ENCODE data around the gene FERMT1. TPM values are rescaled to one million over a fixed set of nuclear protein-coding genes. Genes with fewer than 3 reads are reported as not detected.

FERMT1 gene
- total and polyA plus RNA-seq, 11 donors, result 0.06 to 2.4 (median 1.1) TPM; not detected in 1

- Histone ChIP-seq H3K9me3 (peaks cover 0 to 20% (median 2%) of the 10 kb centered on the region in 12 donors), H3K27me3 (no peaks in the 10 kb centered on the region), H3K36me3 (no peaks in the 10 kb centered on the region), H3K4me3 (no peak overlapping the region), H3K4me1 (no peaks in the 10 kb centered on the region), H3K27ac (no peak overlapping the region)
- no peak for DNase-seq
- TF ChIP-seq CTCF (IDR thresholded peaks at IDR 0.05) (no peak), POLR2A (IDR thresholded peaks at IDR 0.05) (no peak)
- WGBS, 4 donors, result 87 to 91% (median 89%) methylated on average over 7 of the region's 7 CpGs
- no peak for ATAC-seq
- intact Hi-C loops (cut with DNase I), result loop anchor here in 5 of 10 donors (10.0 kb wide), 1 partner anchor 1137 kb away; no protein-coding TSS in a partner anchor
These were observed 25.2 kb upstream of the FERMT1 start for GRCh38 chr20:6148073-6148472.

GRCh38 chr20:6142348-6142993 lies 19.6 kb upstream of the FERMT1 start:
- Histone ChIP-seq H3K4me3 (no peak overlapping the region), H3K27me3 (peaks cover 0 to 6% (median 0%) of the 10 kb centered on the region in 9 donors), H3K9me3 (peaks cover 0 to 20% (median 2%) of the 10 kb centered on the region in 12 donors), H3K36me3 (no peaks in the 10 kb centered on the region), H3K4me1 (no peaks in the 10 kb centered on the region), H3K27ac (no peak overlapping the region)
- TF ChIP-seq CTCF (IDR thresholded peaks at IDR 0.05) (peak; percentile 71 to 90 (median 84)), POLR2A (IDR thresholded peaks at IDR 0.05) (no peak)
- peak in 3 of 4 donors; percentile 60 to 63 (median 62) for ATAC-seq
- peak in 2 of 5 donors; percentile 28 to 34 for DNase-seq
- intact Hi-C loops (cut with DNase I), result loop anchor here in 8 of 10 donors (5.0 to 10.0 kb wide), 3 partner anchors 625 to 1145 kb away; partner anchors contain the start of gene BMP2 (in 1 of the 8)
- WGBS, 4 donors, result 2 to 3% (median 3%) methylated on average over 10 of the region's 10 CpGs

GRCh38 chr20:6140947-6141346 lies 18.1 kb upstream of the FERMT1 start:
- H3K4me3 ChIP-seq, result no peak overlapping the region
- TF ChIP-seq CTCF (IDR thresholded peaks at IDR 0.05) (peak in 1 of 12 donors; percentile 8), POLR2A (IDR thresholded peaks at IDR 0.05) (no peak)
- DNase-seq (no peak), ATAC-seq (no peak)
- WGBS, 4 donors, result 57 to 69% (median 64%) methylated on average over 3 of the region's 3 CpGs
- no peaks in the 10 kb centered on the region for H3K4me1 ChIP-seq
- peaks cover 0 to 13% (median 0%) of the 10 kb centered on the region in 12 donors for H3K9me3 ChIP-seq
- no peaks in the 10 kb centered on the region for H3K36me3 ChIP-seq
- intact Hi-C loops (cut with DNase I), result loop anchor here in 8 of 10 donors (5.0 to 10.0 kb wide), 3 partner anchors 626 to 1146 kb away; partner anchors contain the start of gene BMP2 (in 1 of the 8)
- H3K27ac ChIP-seq, result no peak overlapping the region
- peaks cover 0 to 9% (median 2%) of the 10 kb centered on the region in 9 donors for H3K27me3 ChIP-seq

GRCh38 chr20:6135347-6135746 lies 12.5 kb upstream of the FERMT1 start:
- H3K9me3 ChIP-seq, result no peaks in the 10 kb centered on the region
- H3K27ac ChIP-seq, result no peak overlapping the region
- H3K27me3 ChIP-seq, result peaks cover 0 to 13% (median 2%) of the 10 kb centered on the region in 9 donors
- H3K4me1 ChIP-seq, result no peaks in the 10 kb centered on the region
- DNase-seq (no peak), ATAC-seq (no peak)
- no peak overlapping the region for H3K4me3 ChIP-seq
- no peaks in the 10 kb centered on the region for H3K36me3 ChIP-seq
- TF ChIP-seq CTCF (IDR thresholded peaks at IDR 0.05) (no peak), POLR2A (IDR thresholded peaks at IDR 0.05) (no peak)
- 59 to 75% (median 70%) methylated on average over 8 of the region's 8 CpGs for WGBS, 4 donors
- intact Hi-C loops (cut with DNase I), result no loop called here
